Lung microvascular endothelial cell (primary cell): ENCODE data around the gene KDELR1. TPM values are rescaled to one million over a fixed set of nuclear protein-coding genes. Genes with fewer than 3 reads are reported as not detected.
"Not testable (repeated sequence)": the region's sequence is repeated elsewhere in the genome, so short reads cannot be mapped to it uniquely, and the experiment has no call there.

Experiments
- DNase-seq, 2 donors: peaks; one replicate each; pipeline versions ENCODE4 v3.0.0 to v3.0.0-alpha.2; 2010; ENCODE audit warnings: low read depth in 2 of 2
- total RNA-seq: library from RNA; depleted of rRNA; stranded (reverse); fragments of >200 nt; gene quantifications from 2 replicates; pipeline ENCODE4 v1.2.1, GENCODE V29; 2014

The KDELR1 gene
- total RNA-seq, 1 donor from 2014 or later = 34.9 TPM

- DNase-seq = no peak
Measured at GRCh38 chr19:48397263-48398101, 6.1 kb upstream of the KDELR1 start.

GRCh38 chr19:48396824-48397176, 5.4 kb upstream of the KDELR1 start:
- DNase-seq = no peak

- no peak for DNase-seq
Measured at GRCh38 chr19:48396016-48396823, 4.9 kb upstream of the KDELR1 start.

GRCh38 chr19:48395499-48395898, 4.1 kb upstream of the KDELR1 start:
- no peak for DNase-seq

- DNase-seq = no peak
Measured at GRCh38 chr19:48395170-48395455, 3.8 kb upstream of the KDELR1 start.

- DNase-seq = no peak
Measured at GRCh38 chr19:48394331-48395169, 3.2 kb upstream of the KDELR1 start.

- DNase-seq = peak; percentile 30 to 44
Measured at GRCh38 chr19:48393559-48394330, 2.4 kb upstream of the KDELR1 start, which contains the start of gene GRIN2D. Gene GRIN2D (plus strand): TSS chr19:48393668. CDS start chr19:48398393, 4,725 bp downstream.

- no peak for DNase-seq
Measured at GRCh38 chr19:48392860-48393558, 1.7 kb upstream of the KDELR1 start.

GRCh38 chr19:48392006-48392344, 624 bp upstream of the KDELR1 start:
- DNase-seq = not testable (repeated sequence)

- DNase-seq = peak; percentile 75 to 83
Measured at GRCh38 chr19:48390188-48391099, 907 bp downstream of the KDELR1 start.

- no peak for DNase-seq
Measured at GRCh38 chr19:48386981-48387380, 4.4 kb downstream of the KDELR1 start.

- DNase-seq = no peak
Measured at GRCh38 chr19:48385461-48386087, 5.8 kb downstream of the KDELR1 start.

- DNase-seq = no peak
Measured at GRCh38 chr19:48382286-48382685, 9.1 kb downstream of the KDELR1 start.

GRCh38 chr19:48381178-48381950, 10.0 kb downstream of the KDELR1 start:
- DNase-seq = no peak

GRCh38 chr19:48379058-48379457, 12.3 kb downstream of the KDELR1 start:
- no peak for DNase-seq

GRCh38 chr19:48378194-48378570, 13.2 kb downstream of the KDELR1 start:
- no peak for DNase-seq

GRCh38 chr19:48373567-48373966, 17.8 kb downstream of the KDELR1 start:
- no peak for DNase-seq

GRCh38 chr19:48372904-48373303, 18.4 kb downstream of the KDELR1 start:
- DNase-seq = no peak
